ENCODE data around the gene ZSWIM4. TPM values are rescaled to one million over a fixed set of nuclear protein-coding genes. Genes with fewer than 3 reads are reported as not detected.
A peak's percentile ranks its signal among the peaks of the same experiment; 100 is the strongest.

ZSWIM4 gene
- total and polyA plus RNA-seq, 2 of the 13 experiments (the other 11 are each of a cell fraction or from before 2014, with no cell fraction given): 0.33 to 0.86 TPM

GRCh38 chr19:13774217-13775191 is 20.7 kb upstream of the ZSWIM4 start, which contains the start of gene C19orf53 (continued):
- no peak for TF ChIP-seq CHCHD3 (CRISPR knock-in tag; IDR thresholded peaks at IDR 0.05)
- TF ChIP-seq RFXAP (CRISPR knock-in tag; IDR thresholded peaks at IDR 0.05; ENCODE audit: borderline replicate concordance): peak; percentile 66; the same call in 1 of the 2 replicates
- no peak for TF ChIP-seq SMARCE1 (IDR thresholded peaks at IDR 0.05; ENCODE audit: borderline replicate concordance)
- TF ChIP-seq ZMAT5 (CRISPR knock-in tag; IDR thresholded peaks at IDR 0.05; ENCODE audit: borderline replicate concordance, low read depth): no peak
- TF ChIP-seq ZNF501 (CRISPR knock-in tag; IDR thresholded peaks at IDR 0.05): peak; percentile 94
- TF ChIP-seq ZIK1 (CRISPR knock-in tag; IDR thresholded peaks at IDR 0.05; ENCODE audit: borderline replicate concordance, low read depth): peak; percentile 50; the same call in 1 of the 2 replicates
- TF ChIP-seq ZNF598 (CRISPR knock-in tag; IDR thresholded peaks at IDR 0.05; ENCODE audit: borderline replicate concordance): 0 out of 2 replicates have a peak, but pooled peaks have one; percentile 85
- TF ChIP-seq BHLHE40 (IDR thresholded peaks at IDR 0.05; ENCODE audit: low read length): peak; percentile 76
- TF ChIP-seq ZNF496 (CRISPR knock-in tag; IDR thresholded peaks at IDR 0.05; ENCODE audit: insufficient replicate concordance): no peak
- TF ChIP-seq SSRP1 (CRISPR knock-in tag; IDR thresholded peaks at IDR 0.05): 0 out of 2 replicates have a peak, but pooled peaks have one; percentile 58
- TF ChIP-seq ZNF414 (CRISPR knock-in tag; IDR thresholded peaks at IDR 0.05): 0 out of 2 replicates have a peak, but pooled peaks have one; percentile 59
- peak; percentile 83; the same call in 1 of the 2 replicates for TF ChIP-seq RFXANK (CRISPR knock-in tag; IDR thresholded peaks at IDR 0.05)
- peak; percentile 75; the same call in 1 of the 2 replicates for TF ChIP-seq ZNF792 (CRISPR knock-in tag; IDR thresholded peaks at IDR 0.05)
- peak; percentile 95; the same call in 1 of the 2 replicates for TF ChIP-seq CBX5 (CRISPR knock-in tag; IDR thresholded peaks at IDR 0.05; ENCODE audit: borderline replicate concordance)
- peak; percentile 99 for TF ChIP-seq SPEN (CRISPR knock-in tag; IDR thresholded peaks at IDR 0.05; ENCODE audit: low read depth)
- TF ChIP-seq ZNF142 (CRISPR knock-in tag; IDR thresholded peaks at IDR 0.05): no peak
- TF ChIP-seq, protein P1, sequence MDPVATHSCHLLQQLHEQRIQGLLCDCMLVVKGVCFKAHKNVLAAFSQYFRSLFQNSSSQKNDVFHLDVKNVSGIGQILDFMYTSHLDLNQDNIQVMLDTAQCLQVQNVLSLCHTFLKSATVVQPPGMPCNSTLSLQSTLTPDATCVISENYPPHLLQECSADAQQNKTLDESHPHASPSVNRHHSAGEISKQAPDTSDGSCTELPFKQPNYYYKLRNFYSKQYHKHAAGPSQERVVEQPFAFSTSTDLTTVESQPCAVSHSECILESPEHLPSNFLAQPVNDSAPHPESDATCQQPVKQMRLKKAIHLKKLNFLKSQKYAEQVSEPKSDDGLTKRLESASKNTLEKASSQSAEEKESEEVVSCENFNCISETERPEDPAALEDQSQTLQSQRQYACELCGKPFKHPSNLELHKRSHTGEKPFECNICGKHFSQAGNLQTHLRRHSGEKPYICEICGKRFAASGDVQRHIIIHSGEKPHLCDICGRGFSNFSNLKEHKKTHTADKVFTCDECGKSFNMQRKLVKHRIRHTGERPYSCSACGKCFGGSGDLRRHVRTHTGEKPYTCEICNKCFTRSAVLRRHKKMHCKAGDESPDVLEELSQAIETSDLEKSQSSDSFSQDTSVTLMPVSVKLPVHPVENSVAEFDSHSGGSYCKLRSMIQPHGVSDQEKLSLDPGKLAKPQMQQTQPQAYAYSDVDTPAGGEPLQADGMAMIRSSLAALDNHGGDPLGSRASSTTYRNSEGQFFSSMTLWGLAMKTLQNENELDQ (CRISPR knock-in tag; IDR thresholded peaks at IDR 0.05; ENCODE audit: borderline replicate concordance): peak; percentile 81; the same call in 1 of the 2 replicates
- no peak for TF ChIP-seq U2AF2 (IDR thresholded peaks at IDR 0.05; ENCODE audit: low read depth, low read length)
- no peak; the same call in 1 of the 2 replicates for TF ChIP-seq ZFP36L1 (CRISPR knock-in tag; IDR thresholded peaks at IDR 0.05)
